ENCODE measurements around the gene ZFYVE9. TPM values are rescaled to one million over a fixed set of nuclear protein-coding genes. Genes with fewer than 3 reads are reported as not detected.
"Not testable (repeated sequence)": the region's sequence is repeated elsewhere in the genome, so short reads cannot be mapped to it uniquely, and the experiment has no call there.

The ZFYVE9 gene
- total RNA-seq, 4 donors from 2014 or later: 35.9 to 42.9 (median 41.9) TPM

DNA sequence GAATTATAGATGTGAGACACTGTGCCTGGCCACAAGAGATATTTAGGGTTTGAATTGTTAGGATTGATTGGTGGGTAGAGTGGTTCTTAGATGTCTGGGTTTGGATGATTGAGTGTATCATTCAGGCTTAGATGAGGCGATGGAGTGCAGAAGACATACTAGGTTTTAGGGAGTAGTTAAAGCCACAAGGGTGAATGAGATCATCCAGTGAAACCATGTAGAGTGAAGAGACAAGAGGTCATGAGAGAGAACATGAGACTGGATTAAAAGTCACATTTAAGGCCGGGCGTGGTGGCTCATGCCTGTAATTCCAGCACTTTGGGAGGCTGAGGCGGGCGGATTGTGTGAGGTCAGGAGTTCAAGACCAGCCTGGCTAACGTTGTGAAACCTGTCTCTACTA is 37.2 kb downstream of the ZFYVE9 start:
- intact Hi-C loops (cut with DNase I; ENCODE audit: low total_unique reads): no loop called here
- TF ChIP-seq, protein P1, sequence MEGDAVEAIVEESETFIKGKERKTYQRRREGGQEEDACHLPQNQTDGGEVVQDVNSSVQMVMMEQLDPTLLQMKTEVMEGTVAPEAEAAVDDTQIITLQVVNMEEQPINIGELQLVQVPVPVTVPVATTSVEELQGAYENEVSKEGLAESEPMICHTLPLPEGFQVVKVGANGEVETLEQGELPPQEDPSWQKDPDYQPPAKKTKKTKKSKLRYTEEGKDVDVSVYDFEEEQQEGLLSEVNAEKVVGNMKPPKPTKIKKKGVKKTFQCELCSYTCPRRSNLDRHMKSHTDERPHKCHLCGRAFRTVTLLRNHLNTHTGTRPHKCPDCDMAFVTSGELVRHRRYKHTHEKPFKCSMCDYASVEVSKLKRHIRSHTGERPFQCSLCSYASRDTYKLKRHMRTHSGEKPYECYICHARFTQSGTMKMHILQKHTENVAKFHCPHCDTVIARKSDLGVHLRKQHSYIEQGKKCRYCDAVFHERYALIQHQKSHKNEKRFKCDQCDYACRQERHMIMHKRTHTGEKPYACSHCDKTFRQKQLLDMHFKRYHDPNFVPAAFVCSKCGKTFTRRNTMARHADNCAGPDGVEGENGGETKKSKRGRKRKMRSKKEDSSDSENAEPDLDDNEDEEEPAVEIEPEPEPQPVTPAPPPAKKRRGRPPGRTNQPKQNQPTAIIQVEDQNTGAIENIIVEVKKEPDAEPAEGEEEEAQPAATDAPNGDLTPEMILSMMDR (IDR thresholded peaks at IDR 0.05 in 4 of 5, conservative IDR thresholded peaks at IDR 0.05 in 1 of 5): no peak
- no peak for TF ChIP-seq POLR2A (IDR thresholded peaks at IDR 0.05)
- Histone ChIP-seq H3K4me3 (no peak overlapping the region), H3K36me3 (no peaks in the 10 kb centered on the region), H3K27me3 (no peaks in the 10 kb centered on the region), H3K9me3 (no peaks in the 10 kb centered on the region), H3K4me1 (no peaks in the 10 kb centered on the region), H3K27ac (no peak overlapping the region)
- ATAC-seq: no peak
- DNase-seq: no peak
- in situ Hi-C loops (cut with MboI; ENCODE audit: low sequenced_read_pairs in 4 of 4): no loop called here

DNA sequence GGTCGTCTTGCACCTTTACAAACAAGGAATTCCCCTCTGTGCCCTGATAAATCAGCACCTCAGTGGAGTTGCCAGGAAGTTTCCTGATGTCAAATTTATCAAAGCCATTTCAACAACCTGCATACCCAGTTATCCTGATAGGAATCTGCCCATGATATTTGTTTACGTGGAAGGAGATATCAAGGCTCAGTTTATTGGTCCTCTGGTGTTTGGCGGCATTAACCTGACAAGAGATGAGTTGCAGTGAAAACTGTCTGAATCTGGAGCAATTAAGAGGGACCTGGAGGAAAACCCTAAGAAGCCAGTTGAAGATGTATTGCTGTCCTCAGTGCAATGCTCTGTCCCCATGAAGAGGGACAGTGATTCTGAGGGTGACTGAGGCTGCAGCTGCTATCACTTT is 38.3 kb downstream of the ZFYVE9 start:
- no peaks in the 10 kb centered on the region for H3K27me3 ChIP-seq
- H3K36me3 ChIP-seq: no peaks in the 10 kb centered on the region
- H3K27ac ChIP-seq: no peak overlapping the region
- intact Hi-C loops (cut with DNase I; ENCODE audit: low total_unique reads) (no loop called here), in situ Hi-C loops (cut with MboI; ENCODE audit: low sequenced_read_pairs in 4 of 4) (no loop called here)
- ATAC-seq (no peak), DNase-seq (no peak)
- H3K9me3 ChIP-seq: no peaks in the 10 kb centered on the region
- no peak for TF ChIP-seq POLR2A (IDR thresholded peaks at IDR 0.05)
- TF ChIP-seq, protein P1 (IDR thresholded peaks at IDR 0.05 in 4 of 5, conservative IDR thresholded peaks at IDR 0.05 in 1 of 5): no peak
- H3K4me1 ChIP-seq: peaks cover 0 to 5% of the 10 kb centered on the region in 2 donors
- no peak overlapping the region for H3K4me3 ChIP-seq

DNA sequence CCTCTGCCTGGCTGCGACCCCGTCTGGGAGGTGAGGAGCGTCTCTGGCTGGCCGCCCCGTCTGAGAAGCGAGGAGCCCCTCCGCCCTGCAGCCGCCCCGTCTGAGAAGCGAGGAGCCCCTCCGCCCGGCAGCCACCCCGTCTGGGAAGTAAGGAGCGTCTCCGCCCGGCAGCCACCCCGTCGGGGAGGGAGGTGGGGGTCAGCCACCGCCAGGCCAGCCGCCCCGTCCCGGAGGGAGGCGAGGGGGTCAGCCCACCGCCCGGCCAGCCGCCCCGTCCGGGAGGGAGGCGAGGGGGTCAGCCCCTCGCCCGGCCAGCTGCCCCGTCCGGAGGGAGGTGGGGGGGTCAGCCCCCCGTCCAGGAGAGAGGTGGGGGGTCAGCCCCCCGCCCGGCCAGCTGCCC is 39.9 kb downstream of the ZFYVE9 start:
- H3K36me3 ChIP-seq; DNase-seq; H3K4me3 ChIP-seq; intact Hi-C loops (cut with DNase I; ENCODE audit: low total_unique reads); H3K27ac ChIP-seq; H3K9me3 ChIP-seq; in situ Hi-C loops (cut with MboI; ENCODE audit: low sequenced_read_pairs in 4 of 4); H3K27me3 ChIP-seq; H3K4me1 ChIP-seq; ATAC-seq: not testable (repeated sequence)

DNA sequence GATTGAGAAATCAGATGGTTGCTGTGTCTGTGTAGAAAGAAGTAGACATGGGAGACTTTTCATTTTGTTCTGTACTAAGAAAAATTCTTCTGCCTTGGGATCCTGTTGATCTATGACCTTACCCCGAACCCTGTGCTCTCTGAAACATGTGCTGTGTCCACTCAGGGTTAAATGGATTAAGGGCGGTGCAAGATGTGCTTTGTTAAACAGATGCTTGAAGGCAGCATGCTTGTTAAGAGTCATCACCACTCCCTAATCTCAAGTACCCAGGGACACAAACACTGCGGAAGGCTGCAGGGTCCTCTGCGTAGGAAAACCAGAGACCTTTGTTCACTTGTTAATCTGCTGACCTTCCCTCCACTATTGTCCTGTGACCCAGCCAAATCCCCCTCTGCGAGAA is 40.4 kb downstream of the ZFYVE9 start:
- intact Hi-C loops (cut with DNase I; ENCODE audit: low total_unique reads); in situ Hi-C loops (cut with MboI; ENCODE audit: low sequenced_read_pairs in 4 of 4): not testable (repeated sequence)

DNA sequence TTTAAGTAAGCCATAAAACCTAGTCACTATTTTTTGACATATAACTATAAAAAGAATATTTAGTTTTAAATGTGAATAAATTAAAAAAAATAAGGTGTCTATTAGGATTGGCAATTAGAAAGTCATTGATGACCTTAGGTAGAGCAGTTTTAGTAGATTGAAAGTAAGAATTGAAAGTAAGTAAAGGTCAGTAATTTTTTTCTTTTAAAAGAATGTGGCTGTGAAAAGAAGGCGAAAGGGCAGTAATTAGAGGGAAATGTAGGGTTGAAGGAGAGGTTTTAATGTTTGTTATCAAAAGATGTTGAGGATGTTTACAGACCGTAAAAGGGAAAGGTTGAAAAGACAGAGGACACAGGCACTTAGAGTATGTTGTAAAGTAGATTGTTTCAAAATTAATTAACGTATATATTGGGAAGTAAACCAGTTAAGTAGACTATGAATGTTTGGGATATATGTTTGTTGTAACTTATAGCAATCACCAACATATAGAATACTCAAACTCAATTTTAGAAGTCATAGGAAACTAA is 41.0 kb downstream of the ZFYVE9 start:
- Histone ChIP-seq H3K27me3 (no peaks in the 10 kb centered on the region), H3K4me1 (peaks cover 6% of the 10 kb centered on the region in 2 donors), H3K27ac (no peak overlapping the region), H3K36me3 (no peaks in the 10 kb centered on the region), H3K4me3 (no peak overlapping the region), H3K9me3 (no peaks in the 10 kb centered on the region)
- ATAC-seq: no peak
- no peak for DNase-seq
- intact Hi-C loops (cut with DNase I; ENCODE audit: low total_unique reads): no loop called here
- no peak for TF ChIP-seq POLR2A (IDR thresholded peaks at IDR 0.05)
- TF ChIP-seq, protein P1 (IDR thresholded peaks at IDR 0.05 in 4 of 5, conservative IDR thresholded peaks at IDR 0.05 in 1 of 5): no peak
- in situ Hi-C loops (cut with MboI; ENCODE audit: low sequenced_read_pairs in 4 of 4): no loop called here

More for the DNA sequence above, 40.4 kb downstream of the ZFYVE9 start:
- not testable (repeated sequence) for ATAC-seq, H3K4me1 ChIP-seq, DNase-seq, H3K36me3 ChIP-seq, H3K27ac ChIP-seq, H3K4me3 ChIP-seq, H3K27me3 ChIP-seq, H3K9me3 ChIP-seq

DNA sequence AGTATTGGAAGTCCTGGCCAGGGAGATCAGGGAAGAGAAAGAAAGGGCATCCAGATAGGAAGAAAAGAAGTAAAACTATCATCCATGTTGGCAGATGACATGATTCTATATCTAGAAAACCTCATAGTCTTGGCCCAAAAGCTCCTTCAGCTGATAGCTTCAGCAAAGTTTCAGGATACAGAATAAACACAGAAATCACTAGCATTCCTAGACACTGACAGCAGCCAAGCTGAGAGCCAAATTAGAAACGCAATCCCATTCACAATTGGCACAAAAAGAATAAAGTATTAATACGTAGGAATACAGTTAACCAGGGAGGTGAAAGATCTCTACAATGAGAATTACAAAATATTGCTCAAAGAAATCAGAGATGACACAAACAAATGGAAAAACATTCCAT is 44.6 kb downstream of the ZFYVE9 start:
- ATAC-seq: no peak
- H3K9me3 ChIP-seq: no peaks in the 10 kb centered on the region
- intact Hi-C loops (cut with DNase I; ENCODE audit: low total_unique reads): no loop called here
- H3K27me3 ChIP-seq: no peaks in the 10 kb centered on the region
- peaks cover 25 to 26% of the 10 kb centered on the region in 2 donors for H3K4me1 ChIP-seq
- H3K36me3 ChIP-seq: no peaks in the 10 kb centered on the region
- no peak for DNase-seq
- TF ChIP-seq POLR2A (IDR thresholded peaks at IDR 0.05): no peak
- TF ChIP-seq, protein P1 (IDR thresholded peaks at IDR 0.05 in 4 of 5, conservative IDR thresholded peaks at IDR 0.05 in 1 of 5): no peak
- no peak overlapping the region for H3K4me3 ChIP-seq
- in situ Hi-C loops (cut with MboI; ENCODE audit: low sequenced_read_pairs in 4 of 4): no loop called here
- H3K27ac ChIP-seq: no peak overlapping the region

All from gastrocnemius medialis (tissue), 4 donors.